Measurements from ENCODE around the gene TNS2. TPM values are rescaled to one million over a fixed set of nuclear protein-coding genes. Genes with fewer than 3 reads are reported as not detected.

TNS2 gene
- total and polyA plus RNA-seq, 9 of the 15 experiments (the other 6 are each of a cell fraction or from before 2014, with no cell fraction given): 0.28 to 3.1 (median 1.2) TPM; not detected in 1

DNA sequence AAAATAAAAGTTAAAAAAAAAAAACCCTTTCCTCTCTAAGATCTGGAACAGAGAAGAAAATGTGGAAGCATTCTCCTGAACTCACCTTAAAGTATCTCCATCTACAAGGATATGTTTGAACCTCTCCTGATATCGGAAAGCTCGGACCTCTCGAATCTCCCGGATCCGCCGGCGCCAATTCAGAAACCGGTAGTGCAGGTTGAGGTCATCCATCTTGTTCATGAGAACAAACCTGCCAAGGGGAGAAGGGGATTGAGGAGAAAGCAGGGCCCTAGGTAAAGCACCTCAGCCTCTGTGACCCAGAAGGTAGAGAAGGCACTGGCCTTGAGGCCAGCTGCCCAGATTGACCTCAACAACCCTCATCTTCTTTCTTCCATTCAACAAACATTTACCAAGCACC, 27.2 kb downstream of the TNS2 start (continued):
- TF ChIP-seq, protein P1, sequence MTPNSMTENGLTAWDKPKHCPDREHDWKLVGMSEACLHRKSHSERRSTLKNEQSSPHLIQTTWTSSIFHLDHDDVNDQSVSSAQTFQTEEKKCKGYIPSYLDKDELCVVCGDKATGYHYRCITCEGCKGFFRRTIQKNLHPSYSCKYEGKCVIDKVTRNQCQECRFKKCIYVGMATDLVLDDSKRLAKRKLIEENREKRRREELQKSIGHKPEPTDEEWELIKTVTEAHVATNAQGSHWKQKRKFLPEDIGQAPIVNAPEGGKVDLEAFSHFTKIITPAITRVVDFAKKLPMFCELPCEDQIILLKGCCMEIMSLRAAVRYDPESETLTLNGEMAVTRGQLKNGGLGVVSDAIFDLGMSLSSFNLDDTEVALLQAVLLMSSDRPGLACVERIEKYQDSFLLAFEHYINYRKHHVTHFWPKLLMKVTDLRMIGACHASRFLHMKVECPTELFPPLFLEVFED (CRISPR knock-in tag; conservative IDR thresholded peaks at IDR 0.05): no peak
- TF ChIP-seq GABPB1 (CRISPR knock-in tag; IDR thresholded peaks at IDR 0.05) (no peak), TSHZ1 (CRISPR knock-in tag; IDR thresholded peaks at IDR 0.05) (no peak), SP2 (IDR thresholded peaks at IDR 0.05; ENCODE audit: extremely low read depth, low read depth, low read length, poor library complexity, severe bottlenecking) (no peak), ZNF644 (tag; IDR thresholded peaks at IDR 0.05; ENCODE audit: low read depth) (no peak)
